GM12892 (cell line): Measurements from ENCODE around the gene HTR4.

Experiments used
- POLR2A ChIP-seq: IDR thresholded peaks from 2 replicates; pipeline ENCODE4 v1.6.1; 2011; ENCODE audit warnings: low read depth, low read length, control low read depth
- POLR2AphosphoS5 ChIP-seq: IDR thresholded peaks from 2 replicates; pipeline ENCODE4 v1.6.1; 2011; ENCODE audit warnings: low read depth, low read length, control low read depth
- TAF1 ChIP-seq: IDR thresholded peaks from 2 replicates; pipeline ENCODE4 v1.6.1; 2011; ENCODE audit warnings: low read depth, mild to moderate bottlenecking, control low read depth, low read length, borderline replicate concordance

DNA sequence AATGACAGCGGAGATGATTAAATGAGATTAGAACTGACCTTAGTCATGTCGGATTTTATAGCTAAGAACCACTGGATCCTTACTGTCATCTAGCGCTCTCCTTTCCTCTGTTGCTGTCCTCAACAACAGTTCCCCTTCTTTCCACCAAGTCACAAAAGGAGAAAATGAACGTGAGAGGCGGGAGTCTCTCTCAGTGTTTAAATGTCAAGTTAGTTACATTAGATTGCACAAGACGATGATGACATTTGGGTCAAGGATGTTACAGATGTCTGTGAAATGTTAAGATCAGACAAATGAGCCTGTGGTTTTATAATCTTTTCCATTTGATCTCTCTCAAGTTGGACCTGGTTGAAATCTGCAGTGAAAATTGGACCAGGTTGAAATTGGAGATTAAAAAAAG is 217.1 kb downstream of the HTR4 start:
- TF ChIP-seq POLR2AphosphoS5: no peak
- TF ChIP-seq POLR2A: no peak
- TF ChIP-seq TAF1: no peak
